Occipital lobe (tissue), 2 donors: ENCODE measurements around the gene CDH6. TPM values are rescaled to one million over a fixed set of nuclear protein-coding genes. Genes with fewer than 3 reads are reported as not detected.

Source experiments
- DNase-seq: peaks from one replicate; lab custom pipeline; 2025; lab: John Stamatoyannopoulos, UW
- total RNA-seq: library from RNA; depleted of rRNA; stranded (reverse); fragments of >200 nt; gene quantifications from one replicate; pipeline ENCODE4 v1.2.3, GENCODE V29; 2014

CDH6 gene
- total RNA-seq, 1 donor from 2014 or later = 21.5 TPM

GRCh38 chr5:31250201-31250600 lies 56.7 kb downstream of the CDH6 start:
- no peak for DNase-seq

GRCh38 chr5:31251032-31251431 lies 57.5 kb downstream of the CDH6 start:
- no peak for DNase-seq

GRCh38 chr5:31255041-31255440 lies 61.6 kb downstream of the CDH6 start:
- no peak for DNase-seq

- DNase-seq = no peak
Observed at GRCh38 chr5:31268256-31268655, 74.8 kb downstream of the CDH6 start.

GRCh38 chr5:31268686-31269085 lies 75.2 kb downstream of the CDH6 start:
- no peak for DNase-seq

- no peak for DNase-seq
Observed at GRCh38 chr5:31269259-31269658, 75.8 kb downstream of the CDH6 start.

- DNase-seq = no peak
Observed at GRCh38 chr5:31270396-31270795, 76.9 kb downstream of the CDH6 start.

GRCh38 chr5:31271567-31271966 lies 78.1 kb downstream of the CDH6 start:
- no peak for DNase-seq

GRCh38 chr5:31273161-31273560 lies 79.7 kb downstream of the CDH6 start:
- no peak for DNase-seq

- DNase-seq = no peak
Observed at GRCh38 chr5:31273631-31274378, 80.3 kb downstream of the CDH6 start.

- no peak for DNase-seq
Observed at GRCh38 chr5:31280210-31280609, 86.7 kb downstream of the CDH6 start.

GRCh38 chr5:31283326-31283725 lies 89.8 kb downstream of the CDH6 start:
- no peak for DNase-seq

GRCh38 chr5:31285025-31285424 lies 91.5 kb downstream of the CDH6 start:
- DNase-seq = no peak

GRCh38 chr5:31287985-31288384 lies 94.5 kb downstream of the CDH6 start:
- no peak for DNase-seq

- DNase-seq = no peak
Observed at GRCh38 chr5:31289429-31289828, 95.9 kb downstream of the CDH6 start.

- no peak for DNase-seq
Observed at GRCh38 chr5:31291323-31291854, 97.9 kb downstream of the CDH6 start.

- no peak for DNase-seq
Observed at GRCh38 chr5:31300501-31300900, 107.0 kb downstream of the CDH6 start.

- DNase-seq = no peak
Observed at GRCh38 chr5:31301833-31302232, 108.3 kb downstream of the CDH6 start.

GRCh38 chr5:31303688-31304087 lies 110.2 kb downstream of the CDH6 start:
- no peak for DNase-seq

- DNase-seq = no peak
Observed at GRCh38 chr5:31317665-31318064, 124.2 kb downstream of the CDH6 start.

- no peak for DNase-seq
Observed at GRCh38 chr5:31319335-31319734, 125.8 kb downstream of the CDH6 start.

- DNase-seq = no peak
Observed at GRCh38 chr5:31322946-31323345, 129.5 kb downstream of the CDH6 start.

- DNase-seq = no peak
Observed at GRCh38 chr5:31324842-31325241, 131.4 kb downstream of the CDH6 start.
